Tibial artery (tissue), 4 donors: Measurements from ENCODE around the gene ATP11A.

ENCODE experiments used
- DNase-seq, 2 donors: peaks; one replicate each; pipeline ENCODE4 v3.0.0-alpha.2; 2019
- H3K27ac ChIP-seq, 2 donors: fragments of 200-600 bp; sonication (generic) in 1 of 2; 1 replicate in 1 of 2; 2 replicates in 1 of 2; pipeline ENCODE4 v1.5.1; 2018 to 2019; ENCODE audit warnings: mild to moderate bottlenecking in 1 of 2
- H3K27me3 ChIP-seq, 2 donors: fragments of 200-600 bp; sonication (generic) in 1 of 2; one replicate each; pipeline versions ENCODE4 v1.5.1 to v1.6.0; 2016 to 2019
- H3K36me3 ChIP-seq, 3 donors: fragments of 200-600 bp; sonication (generic) in 2 of 3; one replicate each; pipeline ENCODE4 v1.5.1; 2016 to 2019; ENCODE audit warnings: mild to moderate bottlenecking in 2 of 3
- H3K4me1 ChIP-seq, 4 donors: fragments of 200-600 bp; sonication (generic) in 2 of 4; 1 replicate in 3 of 4; 2 replicates in 1 of 4; pipeline ENCODE4 v1.5.1; 2016 to 2019
- H3K4me3 ChIP-seq, 2 donors: fragments of 200-600 bp; sonication (generic) in 1 of 2; 1 replicate in 1 of 2; 2 replicates in 1 of 2; pipeline ENCODE4 v1.5.1; 2018 to 2019; ENCODE audit warnings: mild to moderate bottlenecking in 2 of 2
- H3K9me3 ChIP-seq, 3 donors: fragments of 200-600 bp; sonication (generic) in 1 of 3; one replicate each; pipeline ENCODE4 v1.5.1; 2016 to 2019
- CTCF ChIP-seq, 2 experiments: fragments of 200-600 bp in 1 of 2; fragments of 450-650 bp in 1 of 2; IDR thresholded peaks; one replicate each; pipeline ENCODE4 v1.5.1; 2017 to 2019; ENCODE audit warnings: antibody characterized with exemption in 2 of 2, mild to moderate bottlenecking in 1 of 2, moderate library complexity in 1 of 2
- intact Hi-C: fragments of 100-400 bp; cut with DNase I; formaldehyde crosslinking; loops from one replicate; pipeline ENCODE4 v1.15.0; 2023; ENCODE audit warnings: low total_unique reads

ATP11A gene

DNA sequence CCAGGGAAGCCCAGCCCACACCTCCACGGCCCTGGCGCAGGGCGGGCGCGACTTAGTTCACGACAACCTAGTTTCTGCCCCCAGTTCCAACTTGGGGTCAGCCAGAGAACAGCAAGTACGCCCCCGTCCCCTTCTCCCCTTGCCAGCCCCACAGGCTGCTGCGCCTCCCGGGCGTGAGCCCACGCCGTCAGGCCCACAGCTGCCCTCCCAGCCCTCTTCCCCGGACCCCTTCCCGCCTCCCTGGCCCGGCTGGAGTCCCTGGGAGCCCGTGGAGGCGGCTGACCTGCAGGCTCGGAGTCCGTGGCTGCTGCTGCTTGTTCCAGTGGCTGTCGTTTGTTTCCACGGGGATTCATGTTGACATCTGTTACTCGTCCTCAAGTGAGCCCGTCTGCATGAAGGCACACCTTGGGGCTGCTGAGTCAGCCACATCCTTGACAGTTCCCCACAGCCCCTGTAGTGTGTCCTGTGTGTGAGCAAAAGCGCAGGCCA lies 86.0 kb downstream of the ATP11A start:
- Histone ChIP-seq H3K27ac (no peak overlapping the region), H3K27me3 (no peaks in the 10 kb centered on the region), H3K4me3 (no peak overlapping the region), H3K4me1 (no peaks in the 10 kb centered on the region), H3K9me3 (no peaks in the 10 kb centered on the region), H3K36me3 (no peaks in the 10 kb centered on the region)
- TF ChIP-seq CTCF (IDR thresholded peaks at IDR 0.05) = no peak
- intact Hi-C loops = no loop called here
- peak in 1 of 2 donors; percentile 44 for DNase-seq

- Histone ChIP-seq H3K9me3 (no peaks in the 10 kb centered on the region), H3K4me3 (no peak overlapping the region), H3K27ac (no peak overlapping the region), H3K4me1 (no peaks in the 10 kb centered on the region), H3K36me3 (no peaks in the 10 kb centered on the region), H3K27me3 (no peaks in the 10 kb centered on the region)
- TF ChIP-seq CTCF (IDR thresholded peaks at IDR 0.05) = no peak
- DNase-seq = peak in 1 of 2 donors; percentile 17
- intact Hi-C loops = no loop called here
These were observed 86.5 kb downstream of the ATP11A start for GRCh38 chr13:112776354-112776753.

GRCh38 chr13:112776971-112777370 lies 87.1 kb downstream of the ATP11A start:
- H3K4me1 ChIP-seq = no peaks in the 10 kb centered on the region
- no peak overlapping the region for H3K4me3 ChIP-seq
- H3K36me3 ChIP-seq = no peaks in the 10 kb centered on the region
- H3K27ac ChIP-seq = no peak overlapping the region
- intact Hi-C loops = no loop called here
- H3K9me3 ChIP-seq = no peaks in the 10 kb centered on the region
- H3K27me3 ChIP-seq = no peaks in the 10 kb centered on the region
- DNase-seq = peak in 1 of 2 donors; percentile 35
- no peak for TF ChIP-seq CTCF (IDR thresholded peaks at IDR 0.05)

GRCh38 chr13:112777637-112778406 lies 88.0 kb downstream of the ATP11A start:
- Histone ChIP-seq H3K27ac (no peak overlapping the region), H3K9me3 (no peaks in the 10 kb centered on the region), H3K4me1 (no peaks in the 10 kb centered on the region), H3K4me3 (no peak overlapping the region), H3K27me3 (no peaks in the 10 kb centered on the region), H3K36me3 (no peaks in the 10 kb centered on the region)
- DNase-seq = peak in 1 of 2 donors; percentile 57
- intact Hi-C loops = no loop called here
- TF ChIP-seq CTCF (IDR thresholded peaks at IDR 0.05) = no peak

- H3K4me3 ChIP-seq = no peak overlapping the region
- H3K9me3 ChIP-seq = no peaks in the 10 kb centered on the region
- no peaks in the 10 kb centered on the region for H3K27me3 ChIP-seq
- no peak for TF ChIP-seq CTCF (IDR thresholded peaks at IDR 0.05)
- intact Hi-C loops = no loop called here
- peaks cover 0 to 2% (median 2%) of the 10 kb centered on the region in 3 donors for H3K36me3 ChIP-seq
- no peaks in the 10 kb centered on the region for H3K4me1 ChIP-seq
- DNase-seq = peak in 1 of 2 donors; percentile 45
- no peak overlapping the region for H3K27ac ChIP-seq
These were observed 90.2 kb downstream of the ATP11A start for GRCh38 chr13:112779856-112780604.
